ENCODE data around the gene ST7.
"Not testable (repeated sequence)": the region's sequence is repeated elsewhere in the genome, so short reads cannot be mapped to it uniquely, and the experiment has no call there.

The ST7 gene

DNA sequence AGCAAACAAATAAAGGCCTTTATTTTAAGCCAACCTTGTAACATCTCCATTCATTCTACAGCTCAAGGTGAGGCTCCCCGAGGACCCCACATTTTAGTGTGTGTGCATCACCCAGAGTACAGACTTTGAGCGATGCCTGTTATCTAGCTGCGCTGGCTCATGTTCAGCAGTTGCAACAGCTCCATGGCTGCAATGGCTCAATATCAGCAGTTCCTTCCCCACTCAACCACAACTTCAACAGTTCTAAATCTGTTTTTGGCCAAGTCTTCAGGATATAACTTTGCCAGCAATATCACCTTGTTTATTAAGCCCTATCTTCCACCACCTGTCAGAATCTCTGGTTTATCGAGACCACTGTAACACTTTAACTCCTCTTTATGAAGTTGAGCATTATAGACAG is 273.8 kb downstream of the ST7 start:
- no peak for DNase-seq (ENCODE audit: low read depth)

DNA sequence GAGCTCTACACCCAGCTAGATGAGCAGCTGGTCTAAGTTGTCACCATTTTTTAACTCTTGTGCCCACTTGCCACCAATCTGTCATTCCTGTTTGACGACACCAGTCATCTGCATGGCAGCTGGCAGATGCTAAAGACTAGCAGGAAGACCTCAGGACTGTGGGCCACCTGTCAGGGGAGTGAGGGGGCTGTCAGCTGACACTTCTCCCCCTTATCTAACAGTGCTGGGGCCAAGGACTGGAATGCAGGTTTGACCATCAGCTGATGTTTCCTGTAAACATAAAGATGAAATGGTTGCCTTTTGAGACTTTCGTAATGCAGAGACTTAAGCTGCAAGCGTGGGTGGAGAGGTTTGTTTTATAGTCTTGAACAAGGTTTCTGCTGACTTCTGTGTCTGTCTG is 276.0 kb downstream of the ST7 start:
- DNase-seq (ENCODE audit: low read depth), result no peak

GRCh38 chr7:117230276-117231046 is 277.2 kb downstream of the ST7 start:
- peak; percentile 17 for DNase-seq (ENCODE audit: low read depth)

DNA sequence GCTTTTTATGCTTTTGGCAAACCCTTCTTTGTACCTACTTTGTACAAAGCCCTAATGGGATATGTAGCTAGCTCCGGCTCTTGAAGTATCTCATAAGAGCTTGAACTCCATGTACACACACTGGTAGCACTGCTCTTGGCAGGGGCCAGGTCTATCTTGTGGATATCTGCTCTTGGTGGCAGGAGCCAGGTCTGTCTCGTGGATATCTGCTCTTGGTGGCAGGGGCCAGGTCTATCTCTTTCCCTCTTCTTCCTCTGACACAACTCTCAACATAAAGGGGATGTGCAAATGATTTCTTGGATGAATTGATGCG is 277.7 kb downstream of the ST7 start:
- no peak for DNase-seq (ENCODE audit: low read depth)

DNA sequence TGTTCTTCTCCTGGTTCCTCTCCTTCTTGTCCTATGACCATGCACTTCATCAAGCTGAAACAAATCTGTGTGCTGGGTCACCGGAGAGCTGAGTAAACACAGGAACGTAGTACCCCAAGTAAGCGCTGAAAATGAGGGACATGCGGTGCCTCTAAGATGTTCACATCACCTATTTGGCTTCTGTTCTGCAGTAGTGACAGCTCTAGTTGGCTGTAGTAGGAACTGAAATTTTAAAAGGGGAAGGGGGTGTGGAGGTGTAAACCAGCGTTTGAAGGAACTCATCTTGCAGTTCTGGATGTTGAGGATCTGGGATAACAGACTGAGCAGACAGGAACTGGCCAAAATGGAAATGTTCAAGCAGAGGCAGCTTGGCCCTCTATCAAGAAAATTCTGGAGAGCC is 284.3 kb downstream of the ST7 start:
- no peak for DNase-seq (ENCODE audit: low read depth)

DNA sequence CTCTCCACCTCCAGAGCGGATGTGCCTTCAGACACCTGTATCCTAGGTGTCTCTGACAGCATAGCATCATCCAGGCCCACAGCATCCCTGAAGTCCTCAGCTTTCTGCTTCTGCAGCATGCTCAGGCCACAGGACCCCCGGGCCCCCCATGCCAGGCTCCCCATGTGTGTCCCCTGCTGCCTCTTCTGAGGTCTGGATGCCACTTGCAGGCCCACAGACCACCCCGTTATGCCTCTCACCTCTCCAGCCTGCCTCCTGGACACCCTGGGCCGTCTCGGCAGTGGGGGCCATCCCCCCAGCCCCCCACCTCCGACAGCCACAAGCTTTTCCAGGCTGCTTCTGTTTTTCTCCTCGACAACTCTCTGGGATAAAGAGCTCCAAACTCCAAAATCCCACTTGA is 285.2 kb downstream of the ST7 start:
- DNase-seq (ENCODE audit: low read depth), result no peak

DNA sequence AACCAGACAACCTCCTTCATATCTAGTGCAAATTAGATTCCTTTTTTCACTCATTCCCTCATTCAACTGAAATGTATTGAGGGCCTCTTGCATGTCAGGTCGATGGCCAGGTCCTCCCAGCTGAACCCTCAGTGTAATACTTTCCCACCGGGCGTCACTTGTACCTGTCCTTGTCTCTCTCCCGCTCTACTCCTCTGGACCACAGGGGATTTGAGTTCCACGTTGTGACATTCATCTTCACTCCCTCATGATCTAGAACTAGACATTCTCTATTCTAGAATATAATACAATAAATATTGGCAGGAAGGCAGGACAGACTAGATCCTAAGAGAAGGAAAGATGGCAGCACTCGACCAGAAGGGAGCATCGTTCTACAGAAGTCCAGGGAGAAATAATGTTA is 285.6 kb downstream of the ST7 start:
- DNase-seq (ENCODE audit: low read depth), result no peak

- no peak for DNase-seq (ENCODE audit: low read depth)
Observed at GRCh38 chr7:117241088-117241487, 287.8 kb downstream of the ST7 start.

GRCh38 chr7:117243390-117243789 is 290.1 kb downstream of the ST7 start:
- DNase-seq (ENCODE audit: low read depth), result no peak

DNA sequence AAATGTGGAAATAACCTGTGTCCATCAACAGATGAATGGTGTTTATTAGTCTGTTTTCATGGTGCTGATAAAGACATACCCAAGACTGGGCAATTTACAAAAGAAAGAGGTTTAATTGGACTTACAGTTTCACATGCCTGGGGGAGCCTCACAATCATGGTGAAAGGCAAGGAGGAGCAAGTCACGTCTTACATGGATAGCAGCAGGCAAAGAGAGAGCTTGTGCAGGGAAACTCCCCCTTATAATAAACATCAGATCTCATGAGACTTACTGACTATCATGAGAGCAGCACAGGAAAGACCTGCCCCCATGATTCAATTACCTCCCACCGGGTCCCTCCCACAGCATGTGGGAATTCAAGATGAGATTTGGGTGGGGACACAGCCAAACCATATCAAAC is 292.4 kb downstream of the ST7 start:
- DNase-seq (ENCODE audit: low read depth), result not testable (repeated sequence)

- no peak for DNase-seq (ENCODE audit: low read depth)
Observed at GRCh38 chr7:117247809-117248208, 294.5 kb downstream of the ST7 start.

DNA sequence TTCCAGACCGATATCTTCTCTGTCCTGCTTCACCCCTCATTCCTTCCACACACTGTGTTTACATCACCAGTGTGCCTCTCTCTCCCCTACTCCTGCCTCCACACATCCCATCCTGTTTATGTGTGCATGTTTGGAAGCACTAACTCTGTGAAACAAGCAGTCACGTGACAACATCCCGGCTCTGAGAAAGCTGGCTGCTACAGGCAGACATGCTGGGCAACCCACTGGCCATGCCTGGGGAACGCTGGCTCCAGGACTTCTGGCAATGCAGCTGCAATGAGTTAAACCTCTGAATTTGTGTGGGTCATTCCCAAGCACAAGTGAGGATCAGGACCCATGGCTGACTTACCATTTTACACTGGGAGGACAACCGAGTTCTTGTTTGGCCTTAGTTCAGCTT is 295.5 kb downstream of the ST7 start:
- no peak for DNase-seq (ENCODE audit: low read depth)

GRCh38 chr7:117249696-117250095 is 296.4 kb downstream of the ST7 start:
- DNase-seq (ENCODE audit: low read depth), result no peak

GRCh38 chr7:117250245-117250644 is 296.9 kb downstream of the ST7 start:
- DNase-seq (ENCODE audit: low read depth), result no peak

DNA sequence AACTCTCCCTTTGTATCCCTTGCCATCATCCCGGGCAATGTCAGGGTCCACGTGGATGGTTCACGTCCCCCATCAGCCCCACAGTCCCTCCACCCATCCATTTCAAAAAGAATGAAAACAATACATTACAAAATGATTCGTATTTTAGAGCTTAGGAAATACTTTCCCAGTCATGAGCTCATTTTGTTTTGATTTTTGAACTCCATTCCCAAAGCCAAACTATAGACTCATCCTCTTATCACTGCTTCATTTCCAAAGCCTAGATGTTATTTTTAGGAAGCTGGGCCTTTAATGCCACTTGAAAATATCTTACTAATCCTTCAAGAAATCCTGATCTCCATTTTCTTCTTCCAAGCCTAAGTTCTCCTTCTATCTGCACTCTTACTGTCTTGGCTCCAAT is 297.5 kb downstream of the ST7 start:
- no peak for DNase-seq (ENCODE audit: low read depth)

GRCh38 chr7:117251687-117252086 is 298.4 kb downstream of the ST7 start:
- peak; percentile 17 for DNase-seq (ENCODE audit: low read depth)

DNA sequence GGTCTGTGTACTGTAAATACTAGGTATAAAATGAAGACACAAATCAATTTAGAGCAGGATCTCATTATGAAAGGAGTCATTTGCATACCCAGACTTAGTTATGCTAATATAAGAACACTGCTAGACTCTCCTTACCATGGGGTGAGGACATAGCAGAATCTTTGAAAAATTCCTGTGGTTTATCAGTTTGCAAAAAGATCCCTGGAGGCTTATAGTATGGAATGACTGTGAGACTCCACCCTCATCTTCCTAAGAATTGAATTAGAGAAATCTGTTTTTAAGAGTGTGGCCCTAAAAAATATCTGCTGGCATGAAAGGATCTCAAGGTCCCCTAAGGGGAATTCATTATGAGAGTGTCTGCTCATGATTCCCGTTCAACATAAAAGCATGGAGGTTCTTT is 306.3 kb downstream of the ST7 start:
- DNase-seq (ENCODE audit: low read depth), result peak; percentile 37

DNA sequence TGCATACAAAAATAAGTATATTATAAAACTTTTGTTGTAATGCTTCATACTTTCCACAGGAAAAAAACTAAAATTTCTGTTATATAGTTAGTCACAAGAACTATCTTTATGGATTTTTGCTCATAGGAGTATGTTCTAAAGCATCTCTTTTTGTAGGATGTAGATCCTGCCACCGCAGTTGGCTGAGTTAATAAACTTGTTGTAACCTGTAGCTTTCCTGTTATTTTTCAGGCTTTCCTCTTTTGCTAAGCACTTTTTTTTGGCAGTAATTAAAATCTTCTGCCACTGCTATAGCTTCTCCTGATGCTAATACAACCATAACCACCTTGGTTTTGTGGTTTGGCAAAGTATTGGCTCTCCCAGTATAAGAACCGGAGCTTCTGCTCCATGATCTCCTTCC is 309.2 kb downstream of the ST7 start:
- no peak for DNase-seq (ENCODE audit: low read depth)

DNA sequence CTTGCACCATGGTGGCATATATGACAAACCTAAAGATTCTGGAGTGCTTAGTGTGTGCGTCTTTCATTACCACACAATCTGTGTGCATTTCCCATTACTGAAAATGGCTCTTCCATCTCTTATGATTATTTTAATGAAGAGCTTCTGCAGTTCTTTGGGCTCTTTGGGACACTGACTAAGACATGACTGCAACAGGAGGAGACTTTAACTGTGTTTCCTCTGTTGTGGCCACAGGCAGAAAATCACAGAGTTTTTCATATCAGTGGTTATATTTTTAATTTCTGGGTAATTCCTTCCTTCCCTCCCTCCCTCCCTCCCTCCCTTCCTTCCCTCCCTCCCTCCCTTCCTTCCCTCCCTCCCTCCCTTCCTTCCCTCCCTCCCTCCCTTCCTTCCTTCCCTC is 311.4 kb downstream of the ST7 start:
- no peak for DNase-seq (ENCODE audit: low read depth)

DNA sequence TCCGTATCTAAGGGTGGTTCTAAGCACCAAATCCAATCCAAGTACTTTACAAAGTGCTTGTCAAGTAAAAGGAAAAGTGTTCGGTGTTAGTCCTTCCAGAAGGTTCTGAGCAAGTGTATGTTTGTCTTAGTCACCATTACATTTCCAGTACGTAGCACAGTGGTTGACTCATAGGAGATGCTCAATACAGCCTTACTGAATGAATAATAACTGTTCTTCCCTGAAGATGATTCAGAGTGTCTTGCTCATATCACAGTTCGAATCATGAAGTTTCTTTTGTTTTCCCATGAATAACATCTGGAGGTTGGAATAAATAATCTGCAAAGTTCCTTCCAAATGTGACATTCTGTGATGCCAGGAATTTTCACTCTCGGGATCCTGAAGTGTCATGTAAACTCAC is 316.1 kb downstream of the ST7 start:
- DNase-seq (ENCODE audit: low read depth), result peak; percentile 77

GRCh38 chr7:117269886-117270285 is 316.6 kb downstream of the ST7 start:
- peak; percentile 62 for DNase-seq (ENCODE audit: low read depth)

GRCh38 chr7:117270371-117270770 is 317.1 kb downstream of the ST7 start:
- DNase-seq (ENCODE audit: low read depth), result no peak

DNA sequence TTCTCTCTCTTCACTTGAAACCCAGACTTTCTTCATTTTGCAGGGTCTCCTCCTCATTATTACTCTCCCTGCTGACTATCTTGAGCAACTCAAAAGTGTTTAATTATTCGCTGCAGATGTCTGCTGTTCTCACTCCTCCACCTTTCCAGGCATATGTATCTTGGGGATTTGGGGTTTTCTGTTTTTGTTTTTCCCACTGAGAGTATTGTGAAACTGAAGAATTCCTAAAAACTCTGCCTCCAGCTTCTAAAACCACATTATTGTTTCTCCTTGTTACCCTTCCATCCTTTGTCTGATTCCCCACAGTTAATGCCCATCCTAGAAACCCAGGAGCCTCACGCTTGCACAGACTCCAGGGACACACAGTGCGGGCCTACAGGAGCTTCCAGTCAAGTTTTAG is 318.3 kb downstream of the ST7 start:
- no peak for DNase-seq (ENCODE audit: low read depth)

GRCh38 chr7:117272017-117272759 is 318.9 kb downstream of the ST7 start:
- no peak for DNase-seq (ENCODE audit: low read depth)

Measured in fibroblast of the conjunctiva (primary cell).